ENCODE data around the gene PDPR.
"Not testable (repeated sequence)": the region's sequence is repeated elsewhere in the genome, so short reads cannot be mapped to it uniquely, and the experiment has no call there.

GRCh38 chr16:70199170-70199569, 85.0 kb downstream of the PDPR start:
- TF ChIP-seq CTCF (IDR thresholded peaks at IDR 0.05; ENCODE audit: low read depth, low read length, missing input control); JUND (IDR thresholded peaks at IDR 0.05); GABPA (IDR thresholded peaks at IDR 0.05 in 1 of 2, conservative IDR thresholded peaks at IDR 0.05 in 1 of 2); REST (IDR thresholded peaks at IDR 0.05); RXRA (IDR thresholded peaks at IDR 0.05); RAD21 (IDR thresholded peaks at IDR 0.05); TAF1 (conservative IDR thresholded peaks at IDR 0.05); ATF3 (IDR thresholded peaks at IDR 0.05); MAX (IDR thresholded peaks at IDR 0.05): not testable (repeated sequence)

Measured in liver (tissue), 3 donors.